Endodermal cell (in vitro differentiated cells): ENCODE measurements around the gene FIZ1. TPM values are rescaled to one million over a fixed set of nuclear protein-coding genes. Genes with fewer than 3 reads are reported as not detected.

Source experiments
- DNase-seq: peaks from one replicate; pipeline ENCODE4 v3.0.0-alpha.2; 2017
- H3K27ac ChIP-seq: 2 replicates; pipeline ENCODE4 v1.5.1; 2013; ENCODE audit warnings: mild to moderate bottlenecking, low read depth, low read length, moderate library complexity
- H3K27me3 ChIP-seq: 2 replicates; pipeline ENCODE4 v1.6.1; 2013; ENCODE audit warnings: mild to moderate bottlenecking, low read length, moderate library complexity; ENCODE audit not compliant: insufficient read depth, control insufficient read depth, poor library complexity, severe bottlenecking
- H3K36me3 ChIP-seq: 2 replicates; pipeline ENCODE4 v1.7.0; 2013; ENCODE audit warnings: mild to moderate bottlenecking, low read length, moderate library complexity; ENCODE audit not compliant: control insufficient read depth, insufficient read depth
- H3K4me1 ChIP-seq: one replicate; pipeline ENCODE4 v1.7.0; 2013; ENCODE audit warnings: low read length; ENCODE audit not compliant: control insufficient read depth, insufficient read depth
- H3K4me3 ChIP-seq: 2 replicates; pipeline ENCODE4 v1.5.1; 2013; ENCODE audit warnings: mild to moderate bottlenecking, low read length, moderate library complexity
- H3K9ac ChIP-seq: 2 replicates; pipeline ENCODE4 v1.6.1; 2013; ENCODE audit warnings: mild to moderate bottlenecking, low read length, moderate library complexity; ENCODE audit not compliant: poor library complexity, severe bottlenecking; ENCODE audit errors: extremely low read depth
- H3K9me3 ChIP-seq: 2 replicates; pipeline ENCODE4 v1.6.1; 2013; ENCODE audit warnings: mild to moderate bottlenecking, low read length, moderate library complexity; ENCODE audit not compliant: control insufficient read depth
- H3K27ac Mint-ChIP-seq: 2 replicates; pipeline ENCODE4 v1.8.0; 2020; ENCODE audit warnings: mixed read lengths
- H3K27me3 Mint-ChIP-seq: 2 replicates; pipeline ENCODE4 v1.8.0; 2021; ENCODE audit warnings: mild to moderate bottlenecking, mixed read lengths; ENCODE audit not compliant: insufficient read depth
- H3K36me3 Mint-ChIP-seq: 2 replicates; pipeline ENCODE4 v1.8.0; 2020; ENCODE audit warnings: low read depth, mixed read lengths
- H3K4me1 Mint-ChIP-seq: 2 replicates; pipeline ENCODE4 v1.8.0; 2020; ENCODE audit warnings: mixed read lengths
- H3K4me3 Mint-ChIP-seq: 2 replicates; pipeline ENCODE4 v1.8.0; 2020; ENCODE audit warnings: mild to moderate bottlenecking, moderate library complexity, mixed read lengths
- H3K9me3 Mint-ChIP-seq: 2 replicates; pipeline ENCODE4 v1.8.0; 2020; ENCODE audit warnings: mild to moderate bottlenecking, mixed read lengths
- CTCF ChIP-seq: fragments of 200-600 bp; sonication (generic); conservative IDR thresholded peaks from 2 replicates; pipeline ENCODE4 v1.5.0; 2021; ENCODE audit warnings: antibody characterized with exemption, mild to moderate bottlenecking
- whole genome bisulfite sequencing, 2 experiments: methylation state at CpG; one replicate each; pipeline versions ENCODE4 v1.1.5 to v1.1.7; 2013; ENCODE audit warnings: missing lambda C conversion rate in 2 of 2, mixed read lengths in 1 of 2; ENCODE audit not compliant: insufficient coverage in 1 of 2, insufficient read length in 1 of 2; 5-methylcytosine and 5-hydroxymethylcytosine counted together
- total RNA-seq, 2 donors: library from RNA; stranded (reverse); fragmentation: NEBNext Ultra II Directional in 1 of 2; extraction: Animal tissue kit (Norgen Biotek cat#: 25700) in 1 of 2; gene quantifications; 2 replicates in 1 of 2; 3 replicates in 1 of 2; pipeline ENCODE4 v1.2.1, GENCODE V29; 2021

FIZ1 gene
- total RNA-seq, 2 donors from 2014 or later, result 19.7 to 21.1 TPM

DNA sequence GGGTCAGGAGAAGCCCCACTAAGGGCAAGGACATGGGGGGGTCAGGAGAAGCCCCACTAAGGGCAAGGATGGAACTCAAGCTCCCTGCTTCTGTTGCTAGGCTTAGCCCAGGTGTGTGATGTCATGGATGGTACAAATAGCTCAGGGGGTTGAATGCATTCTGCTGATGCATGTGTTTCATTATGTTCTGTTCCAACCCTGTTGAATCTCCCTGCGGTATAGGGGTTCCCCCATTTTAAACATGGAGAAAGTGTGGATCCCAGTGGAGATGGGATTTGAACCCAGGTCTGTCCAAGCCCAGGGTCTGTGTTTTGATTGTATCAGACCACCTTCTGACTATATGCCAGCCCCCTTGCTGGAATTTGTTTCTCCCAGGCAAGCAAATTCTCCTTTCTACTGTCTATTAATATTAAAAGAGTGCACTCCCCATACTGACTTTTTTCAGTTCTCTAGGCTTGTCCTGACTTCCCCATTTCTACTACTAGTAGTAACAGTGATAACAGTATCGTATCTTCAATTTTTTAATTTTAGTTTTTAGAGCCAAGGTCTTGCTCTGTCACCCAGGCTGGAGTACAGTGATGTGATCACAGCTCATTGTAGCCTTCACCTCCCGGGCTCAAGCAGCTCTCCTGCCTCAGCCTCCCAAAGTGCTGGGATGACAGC lies 12.8 kb upstream of the FIZ1 start:
- no peak overlapping the region for H3K9ac ChIP-seq
- no peak overlapping the region for H3K4me3 ChIP-seq
- H3K27me3 ChIP-seq, result no peaks in the 10 kb centered on the region
- H3K4me1 ChIP-seq, result no peaks in the 10 kb centered on the region
- no peak for TF ChIP-seq CTCF
- H3K27ac Mint-ChIP-seq, result no peak overlapping the region
- H3K4me1 Mint-ChIP-seq, result peaks cover 3% of the 10 kb centered on the region
- no peaks in the 10 kb centered on the region for H3K27me3 Mint-ChIP-seq
- H3K9me3 ChIP-seq, result no peaks in the 10 kb centered on the region
- DNase-seq, result no peak
- no peak overlapping the region for H3K4me3 Mint-ChIP-seq
- peaks cover 44% of the 10 kb centered on the region for H3K36me3 Mint-ChIP-seq
- peaks cover 19% of the 10 kb centered on the region for H3K36me3 ChIP-seq
- H3K9me3 Mint-ChIP-seq, result no peaks in the 10 kb centered on the region
- H3K27ac ChIP-seq, result no peak overlapping the region
- WGBS, 2 experiments, result 94% methylated on average over 2 to 3 of the region's 3 CpGs

GRCh38 chr19:55611300-55611982 lies 12.1 kb upstream of the FIZ1 start:
- Histone ChIP-seq H3K36me3 (peaks cover 21% of the 10 kb centered on the region), H3K4me3 (no peak overlapping the region), H3K27ac (no peak overlapping the region), H3K27me3 (no peaks in the 10 kb centered on the region), H3K9ac (no peak overlapping the region), H3K9me3 (no peaks in the 10 kb centered on the region), H3K4me1 (peaks cover 4% of the 10 kb centered on the region)
- DNase-seq, result no peak
- WGBS, 2 experiments, result 92 to 100% methylated on average over 2 to 15 of the region's 15 CpGs
- H3K27ac Mint-ChIP-seq, result no peak overlapping the region
- no peak overlapping the region for H3K4me3 Mint-ChIP-seq
- H3K9me3 Mint-ChIP-seq, result no peaks in the 10 kb centered on the region
- H3K4me1 Mint-ChIP-seq, result peaks cover 7% of the 10 kb centered on the region
- no peaks in the 10 kb centered on the region for H3K27me3 Mint-ChIP-seq
- H3K36me3 Mint-ChIP-seq, result peaks cover 44% of the 10 kb centered on the region
- TF ChIP-seq CTCF, result no peak

DNA sequence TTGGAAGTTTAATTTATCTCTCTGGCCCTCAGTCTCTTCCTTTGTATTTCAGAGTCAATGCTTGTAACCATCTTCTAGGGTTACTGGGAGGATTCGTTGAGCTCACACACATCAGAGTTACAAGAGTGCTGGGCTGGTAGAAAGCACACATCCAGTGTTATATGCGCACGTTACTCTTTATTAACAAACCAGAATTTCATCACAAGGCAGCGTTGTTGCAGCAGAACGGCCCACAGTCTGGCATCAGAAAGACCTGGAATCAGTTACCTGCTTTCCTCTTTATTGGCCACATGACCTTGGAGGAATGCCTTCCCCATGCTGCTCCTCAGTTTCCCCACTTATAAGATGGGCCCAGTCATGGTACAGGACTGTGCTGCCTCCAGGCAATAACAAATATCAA lies 10.0 kb upstream of the FIZ1 start:
- Histone ChIP-seq H3K27ac (no peak overlapping the region), H3K9me3 (no peaks in the 10 kb centered on the region), H3K4me1 (peaks cover 4% of the 10 kb centered on the region), H3K27me3 (no peaks in the 10 kb centered on the region), H3K4me3 (no peak overlapping the region), H3K9ac (no peak overlapping the region), H3K36me3 (peaks cover 21% of the 10 kb centered on the region)
- no peaks in the 10 kb centered on the region for H3K27me3 Mint-ChIP-seq
- H3K9me3 Mint-ChIP-seq, result no peaks in the 10 kb centered on the region
- TF ChIP-seq CTCF, result no peak
- WGBS, 2 experiments, result 94 to 100% methylated on average over 5 of the region's 5 CpGs
- peaks cover 12% of the 10 kb centered on the region for H3K4me1 Mint-ChIP-seq
- H3K27ac Mint-ChIP-seq, result no peak overlapping the region
- H3K36me3 Mint-ChIP-seq, result peaks cover 43% of the 10 kb centered on the region
- H3K4me3 Mint-ChIP-seq, result no peak overlapping the region
- no peak for DNase-seq
